ENCODE measurements around the gene KLHL22. TPM values are rescaled to one million over a fixed set of nuclear protein-coding genes. Genes with fewer than 3 reads are reported as not detected.

The KLHL22 gene
- total and polyA plus RNA-seq, 2 of the 13 experiments (the other 11 are each of a cell fraction or from before 2014, with no cell fraction given), result 10.9 to 14.8 TPM

- TF ChIP-seq ZNF331 (CRISPR knock-in tag; IDR thresholded peaks at IDR 0.05), result peak; percentile 74
- TF ChIP-seq STAT6 (CRISPR knock-in tag; IDR thresholded peaks at IDR 0.05; ENCODE audit: borderline replicate concordance), result no peak
- no peak for TF ChIP-seq KAT2B (IDR thresholded peaks at IDR 0.05; ENCODE audit: borderline replicate concordance, low read depth, low read length)
- no peak for TF ChIP-seq NFE2L1 (CRISPR knock-in tag; IDR thresholded peaks at IDR 0.05; ENCODE audit: borderline replicate concordance)
- no peak for TF ChIP-seq RBM22 (optimal IDR thresholded peaks at IDR 0.05; ENCODE audit: low read length)
- TF ChIP-seq ELK4 (CRISPR knock-in tag; IDR thresholded peaks at IDR 0.05; ENCODE audit: borderline replicate concordance), result peak; percentile 81; the same call in 1 of the 2 replicates
- TF ChIP-seq ZNF839 (CRISPR knock-in tag; IDR thresholded peaks at IDR 0.05; ENCODE audit: borderline replicate concordance), result peak; percentile 17; the same call in 1 of the 2 replicates
- peak; percentile 18; the same call in 1 of the 2 replicates for TF ChIP-seq HNF4A (CRISPR knock-in tag; IDR thresholded peaks at IDR 0.05)
- TF ChIP-seq E2F5 (CRISPR knock-in tag; conservative IDR thresholded peaks at IDR 0.05), result peak; percentile 65; the same call in 1 of the 2 replicates
- TF ChIP-seq SUZ12 (IDR thresholded peaks at IDR 0.05; ENCODE audit: low read depth, low read length), result peak; percentile 95
- peak; percentile 37; the same call in 1 of the 2 replicates for TF ChIP-seq HOMEZ (CRISPR knock-in tag; IDR thresholded peaks at IDR 0.05; ENCODE audit: low read depth)
- peak; percentile 91 for TF ChIP-seq ZFP91 (CRISPR knock-in tag; IDR thresholded peaks at IDR 0.05; ENCODE audit: borderline replicate concordance)
- TF ChIP-seq ZNF468 (CRISPR knock-in tag; IDR thresholded peaks at IDR 0.05), result no peak
- TF ChIP-seq CBX5 (CRISPR knock-in tag; IDR thresholded peaks at IDR 0.05; ENCODE audit: borderline replicate concordance), result peak; percentile 79; the same call in 1 of the 2 replicates
- no peak for TF ChIP-seq ZNF530 (CRISPR knock-in tag; IDR thresholded peaks at IDR 0.05; ENCODE audit: low read depth)
- TF ChIP-seq SALL1 (CRISPR knock-in tag; IDR thresholded peaks at IDR 0.05), result peak; percentile 86
- 0 out of 2 replicates have a peak, but pooled peaks have one; percentile 21 for TF ChIP-seq CSRNP1 (CRISPR knock-in tag; IDR thresholded peaks at IDR 0.05)
- TF ChIP-seq SP4 (CRISPR knock-in tag; IDR thresholded peaks at IDR 0.05), result peak; percentile 66; the same call in 1 of the 2 replicates
Observed at GRCh38 chr22:20507253-20508066, 11.9 kb upstream of the KLHL22 start, which contains the start of gene MED15 (continued).

Data from HepG2 (cell line).